GM23338 (cell line): ENCODE data around the gene IRF3. TPM values are rescaled to one million over a fixed set of nuclear protein-coding genes. Genes with fewer than 3 reads are reported as not detected.

Experiments used
- ATAC-seq: fragments of 200-7000 bp; cut with Tn5 transposase; 3 replicates; pipeline ENCODE4 v1.9.1; 2020
- DNase-seq: peaks from one replicate; pipeline ENCODE4 v3.0.0-alpha.2; 2015; ENCODE audit warnings: low spot score
- H2AFZ ChIP-seq: fragments of 200-600 bp; sonication (generic); 2 replicates; pipeline ENCODE4 v1.8.0; 2016; ENCODE audit warnings: antibody characterized with exemption, mild to moderate bottlenecking, moderate library complexity
- H3F3A ChIP-seq: fragments of 200-600 bp; sonication (generic); replicated peaks from 2 replicates; pipeline ENCODE4 v1.8.0; 2017; ENCODE audit warnings: antibody characterized with exemption, mixed run types, low read depth
- H3K27ac ChIP-seq: fragments of 200-600 bp; sonication (generic); 2 replicates; pipeline ENCODE4 v1.6.1; 2016; ENCODE audit warnings: low read depth
- H3K27me3 ChIP-seq: fragments of 200-600 bp; sonication (generic); 2 replicates; pipeline ENCODE4 v1.8.0; 2016; ENCODE audit warnings: mild to moderate bottlenecking, mixed run types, moderate library complexity; ENCODE audit not compliant: insufficient read depth
- H3K36me3 ChIP-seq: fragments of 200-600 bp; sonication (generic); 2 replicates; pipeline ENCODE4 v1.8.0; 2016; ENCODE audit warnings: mild to moderate bottlenecking; ENCODE audit not compliant: insufficient read depth
- H3K4me1 ChIP-seq: fragments of 200-600 bp; sonication (generic); 2 replicates; pipeline ENCODE4 v1.8.0; 2016; ENCODE audit warnings: mild to moderate bottlenecking, moderate library complexity; ENCODE audit not compliant: insufficient read depth
- H3K4me2 ChIP-seq: fragments of 200-600 bp; sonication (generic); 2 replicates; pipeline ENCODE4 v1.7.1; 2017; ENCODE audit warnings: mixed run types
- H3K4me3 ChIP-seq: fragments of 200-600 bp; sonication (generic); 2 replicates; pipeline ENCODE4 v1.6.1; 2016; ENCODE audit warnings: mixed run types
- H3K79me2 ChIP-seq: fragments of 200-600 bp; sonication (generic); replicated peaks from 2 replicates; pipeline ENCODE4 v1.8.0; 2017; ENCODE audit warnings: mild to moderate bottlenecking; ENCODE audit not compliant: insufficient read depth
- H3K9me2 ChIP-seq: fragments of 200-600 bp; sonication (generic); 2 replicates; pipeline ENCODE4 v1.8.0; 2017; ENCODE audit not compliant: insufficient read depth
- H4K20me1 ChIP-seq: fragments of 200-600 bp; sonication (generic); replicated peaks from 2 replicates; pipeline ENCODE4 v1.8.0; 2017; ENCODE audit warnings: mild to moderate bottlenecking; ENCODE audit not compliant: insufficient read depth
- H3K27ac Mint-ChIP-seq: 2 replicates; pipeline ENCODE4 v1.8.0; 2020; ENCODE audit warnings: inconsistent platforms, mild to moderate bottlenecking, moderate library complexity, mixed read lengths
- H3K27me3 Mint-ChIP-seq: 3 replicates; pipeline ENCODE4 v1.8.0; 2022; ENCODE audit warnings: low read depth, mild to moderate bottlenecking, moderate library complexity, mixed read lengths, inconsistent platforms; ENCODE audit not compliant: insufficient read depth, poor library complexity
- H3K36me3 Mint-ChIP-seq: 3 replicates; pipeline ENCODE4 v1.8.0; 2021; ENCODE audit warnings: low read depth, mild to moderate bottlenecking, inconsistent platforms, moderate library complexity, mixed read lengths
- H3K4me1 Mint-ChIP-seq: 3 replicates; pipeline ENCODE4 v1.8.0; 2020; ENCODE audit warnings: mild to moderate bottlenecking, inconsistent platforms, mixed read lengths
- H3K4me3 Mint-ChIP-seq: 3 replicates; pipeline ENCODE4 v1.8.0; 2021; ENCODE audit warnings: moderate library complexity, mild to moderate bottlenecking, inconsistent platforms, mixed read lengths
- H3K9me3 Mint-ChIP-seq: 3 replicates; pipeline ENCODE4 v1.8.0; 2020; ENCODE audit warnings: moderate library complexity, mild to moderate bottlenecking, inconsistent platforms, mixed read lengths
- CREB1 ChIP-seq: fragments of 250-450 bp; sonication (Bioruptor Pico); IDR thresholded peaks from 2 replicates; pipeline ENCODE4 v1.5.0; 2020; ENCODE audit warnings: low read depth, mild to moderate bottlenecking, moderate library complexity
- EZH2 ChIP-seq: fragments of 200-600 bp; sonication (generic); IDR thresholded peaks from one replicate; pipeline ENCODE4 v1.8.0; 2017; ENCODE audit warnings: antibody characterized with exemption, mild to moderate bottlenecking, low read depth; ENCODE audit not compliant: unreplicated experiment
- EZH2phosphoT487 ChIP-seq: fragments of 200-600 bp; sonication (generic); IDR thresholded peaks from one replicate; pipeline ENCODE4 v1.8.1; 2018; ENCODE audit warnings: antibody characterized with exemption; ENCODE audit not compliant: unreplicated experiment
- NANOG ChIP-seq: IDR thresholded peaks from 2 replicates; pipeline ENCODE4 v1.6.1; 2016; ENCODE audit warnings: antibody characterized with exemption, borderline replicate concordance
- POLR2AphosphoS5 ChIP-seq: IDR thresholded peaks from 2 replicates; pipeline ENCODE4 v1.6.1; 2016; ENCODE audit warnings: antibody characterized with exemption, low read depth
- polyA plus RNA-seq: library from polyadenylated mRNA; unstranded; fragments of >200 nt; fragmentation: Nextera tagmentation; extraction: Ambion mirVana; gene quantifications from 2 replicates; pipeline ENCODE4 v1.2.1, GENCODE V29; 2016
- total RNA-seq: library from RNA; depleted of rRNA; stranded (reverse); fragments of >200 nt; shearing (Covaris generic); gene quantifications from 2 replicates; pipeline ENCODE4 v1.2.3, GENCODE V29; 2014
- TF ChIP-seq, protein P1 (sequence below): IDR thresholded peaks from one replicate; pipeline ENCODE4 v1.6.1; 2018; ENCODE audit warnings: antibody characterized with exemption; ENCODE audit not compliant: unreplicated experiment
- TF ChIP-seq, protein P2 (sequence below): IDR thresholded peaks from 2 replicates; pipeline ENCODE4 v1.6.1; 2016; ENCODE audit warnings: antibody characterized with exemption

Gene IRF3
- total and polyA plus RNA-seq, 2 experiments from 2014 or later = 57.4 to 164 TPM

DNA sequence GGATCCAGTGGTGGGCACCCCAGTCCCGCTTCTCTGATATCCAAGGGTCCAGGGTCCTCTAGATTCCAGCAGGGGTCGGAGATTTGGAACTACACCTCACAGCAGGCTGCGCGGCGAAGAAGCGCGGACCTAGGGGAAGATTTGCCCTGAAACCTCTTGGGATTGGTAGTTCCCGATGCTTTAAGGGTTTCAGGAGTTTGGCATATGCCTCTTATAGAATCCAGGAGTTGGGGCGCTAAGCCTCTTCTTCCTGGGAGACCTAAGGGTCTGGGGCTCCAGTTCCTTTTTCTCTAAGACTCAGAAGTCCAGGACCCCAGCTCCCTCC lies 425 bp upstream of the IRF3 start (continued):
- TF ChIP-seq, protein P1, sequence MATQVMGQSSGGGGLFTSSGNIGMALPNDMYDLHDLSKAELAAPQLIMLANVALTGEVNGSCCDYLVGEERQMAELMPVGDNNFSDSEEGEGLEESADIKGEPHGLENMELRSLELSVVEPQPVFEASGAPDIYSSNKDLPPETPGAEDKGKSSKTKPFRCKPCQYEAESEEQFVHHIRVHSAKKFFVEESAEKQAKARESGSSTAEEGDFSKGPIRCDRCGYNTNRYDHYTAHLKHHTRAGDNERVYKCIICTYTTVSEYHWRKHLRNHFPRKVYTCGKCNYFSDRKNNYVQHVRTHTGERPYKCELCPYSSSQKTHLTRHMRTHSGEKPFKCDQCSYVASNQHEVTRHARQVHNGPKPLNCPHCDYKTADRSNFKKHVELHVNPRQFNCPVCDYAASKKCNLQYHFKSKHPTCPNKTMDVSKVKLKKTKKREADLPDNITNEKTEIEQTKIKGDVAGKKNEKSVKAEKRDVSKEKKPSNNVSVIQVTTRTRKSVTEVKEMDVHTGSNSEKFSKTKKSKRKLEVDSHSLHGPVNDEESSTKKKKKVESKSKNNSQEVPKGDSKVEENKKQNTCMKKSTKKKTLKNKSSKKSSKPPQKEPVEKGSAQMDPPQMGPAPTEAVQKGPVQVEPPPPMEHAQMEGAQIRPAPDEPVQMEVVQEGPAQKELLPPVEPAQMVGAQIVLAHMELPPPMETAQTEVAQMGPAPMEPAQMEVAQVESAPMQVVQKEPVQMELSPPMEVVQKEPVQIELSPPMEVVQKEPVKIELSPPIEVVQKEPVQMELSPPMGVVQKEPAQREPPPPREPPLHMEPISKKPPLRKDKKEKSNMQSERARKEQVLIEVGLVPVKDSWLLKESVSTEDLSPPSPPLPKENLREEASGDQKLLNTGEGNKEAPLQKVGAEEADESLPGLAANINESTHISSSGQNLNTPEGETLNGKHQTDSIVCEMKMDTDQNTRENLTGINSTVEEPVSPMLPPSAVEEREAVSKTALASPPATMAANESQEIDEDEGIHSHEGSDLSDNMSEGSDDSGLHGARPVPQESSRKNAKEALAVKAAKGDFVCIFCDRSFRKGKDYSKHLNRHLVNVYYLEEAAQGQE = no peak

DNA sequence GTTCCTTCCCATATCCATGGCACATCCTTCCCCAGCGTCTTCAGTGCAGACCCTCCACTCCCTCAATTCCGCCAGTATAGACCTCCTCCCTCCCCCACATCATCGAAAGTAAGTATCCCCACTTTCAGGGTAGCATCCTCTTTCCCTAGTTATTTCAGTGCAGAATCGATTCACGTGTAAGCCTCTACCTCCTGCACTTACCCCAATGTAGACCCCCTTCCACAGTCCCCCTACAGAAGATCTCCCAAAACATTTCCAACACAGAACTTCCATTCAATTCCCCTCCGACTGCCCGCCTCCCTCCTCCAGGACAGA lies 664 bp downstream of the IRF3 start:
- H3K79me2 ChIP-seq = peaks cover 36% of the 10 kb centered on the region
- ATAC-seq = peak; percentile 7
- peak overlapping the region; percentile 98 for H3K4me3 Mint-ChIP-seq

DNA sequence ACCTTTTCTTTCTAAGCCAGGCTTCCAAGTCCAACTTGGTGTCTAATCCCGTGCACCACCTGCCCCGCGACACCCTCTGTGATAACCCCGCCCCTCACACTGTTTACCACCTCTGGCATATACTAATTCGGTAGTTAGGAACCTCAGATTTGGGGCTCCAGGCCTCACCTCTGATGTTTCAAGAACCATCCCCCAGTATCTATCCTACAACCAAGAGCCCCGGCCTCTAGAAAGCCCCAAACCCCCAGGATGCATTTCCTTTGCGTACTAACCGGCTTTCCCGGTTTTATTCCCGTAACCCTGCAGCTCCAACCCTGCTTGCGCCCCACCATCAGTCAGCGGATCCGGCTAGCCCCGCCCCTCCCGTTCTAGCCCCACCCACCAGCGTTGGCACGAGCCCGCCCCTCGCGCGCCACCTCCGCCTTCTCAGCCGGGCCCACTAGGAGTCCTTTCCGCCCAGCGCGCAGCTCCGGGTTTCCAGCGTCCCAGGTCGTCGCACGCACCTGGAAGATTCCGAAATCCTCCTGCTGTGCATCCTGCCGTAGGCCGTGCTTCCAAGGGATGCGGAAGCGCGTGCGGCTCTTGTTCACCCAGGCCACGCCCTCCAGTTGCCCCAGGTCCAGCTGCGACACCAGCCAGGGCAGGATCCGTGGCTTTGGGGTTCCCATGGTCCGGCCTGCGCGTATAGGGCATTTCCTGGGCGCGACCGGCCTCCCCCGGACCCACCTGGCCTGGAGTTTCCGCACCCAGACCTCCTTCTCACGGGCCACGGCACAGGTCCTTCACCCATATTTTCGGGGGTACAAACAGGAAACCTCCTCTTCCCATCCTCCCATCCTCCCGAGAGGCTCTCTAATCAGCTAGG lies 1.3 kb downstream of the IRF3 start:
- H3K27ac Mint-ChIP-seq = peak overlapping the region; percentile 98
- DNase-seq (peak; percentile 98), ATAC-seq (peak; percentile 66)
- H3K9me3 Mint-ChIP-seq = peaks cover 13% of the 10 kb centered on the region
- no peaks in the 10 kb centered on the region for H3K9me2 ChIP-seq
- H3K27me3 ChIP-seq = no peaks in the 10 kb centered on the region
- peaks cover 54% of the 10 kb centered on the region for H3K36me3 Mint-ChIP-seq
- peak overlapping the region; percentile 96 for H3K27ac ChIP-seq
- H3K27me3 Mint-ChIP-seq = peaks cover 26% of the 10 kb centered on the region
- no peak overlapping the region for H2AFZ ChIP-seq
- H4K20me1 ChIP-seq = peaks cover 25% of the 10 kb centered on the region
- H3K36me3 ChIP-seq = peaks cover 24% of the 10 kb centered on the region
- peak overlapping the region; percentile 70 for H3K4me3 ChIP-seq
- H3K4me1 Mint-ChIP-seq = peaks cover 17% of the 10 kb centered on the region
- peak overlapping the region; percentile 98 for H3K4me3 Mint-ChIP-seq
- peak overlapping the region; percentile 99 for H3K4me2 ChIP-seq
- peaks cover 26% of the 10 kb centered on the region for H3F3A ChIP-seq
- TF ChIP-seq, protein P2, sequence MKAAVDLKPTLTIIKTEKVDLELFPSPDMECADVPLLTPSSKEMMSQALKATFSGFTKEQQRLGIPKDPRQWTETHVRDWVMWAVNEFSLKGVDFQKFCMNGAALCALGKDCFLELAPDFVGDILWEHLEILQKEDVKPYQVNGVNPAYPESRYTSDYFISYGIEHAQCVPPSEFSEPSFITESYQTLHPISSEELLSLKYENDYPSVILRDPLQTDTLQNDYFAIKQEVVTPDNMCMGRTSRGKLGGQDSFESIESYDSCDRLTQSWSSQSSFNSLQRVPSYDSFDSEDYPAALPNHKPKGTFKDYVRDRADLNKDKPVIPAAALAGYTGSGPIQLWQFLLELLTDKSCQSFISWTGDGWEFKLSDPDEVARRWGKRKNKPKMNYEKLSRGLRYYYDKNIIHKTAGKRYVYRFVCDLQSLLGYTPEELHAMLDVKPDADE = peak; percentile 66
- TF ChIP-seq NANOG (no peak), POLR2AphosphoS5 (peak; percentile 87), CREB1 (CRISPR knock-in tag) (0 out of 2 replicates have a peak, but pooled peaks have one; percentile 34)
- peaks cover 36% of the 10 kb centered on the region for H3K79me2 ChIP-seq
- H3K4me1 ChIP-seq = peaks cover 9% of the 10 kb centered on the region

More for the DNA sequence above, 664 bp downstream of the IRF3 start:
- H2AFZ ChIP-seq = peak overlapping the region; percentile 53; the same call in 1 of the 2 replicates
- H3K4me1 Mint-ChIP-seq = peaks cover 17% of the 10 kb centered on the region
- peaks cover 28% of the 10 kb centered on the region for H4K20me1 ChIP-seq
- H3K36me3 Mint-ChIP-seq = peaks cover 54% of the 10 kb centered on the region
- H3K27ac Mint-ChIP-seq = peak overlapping the region; percentile 95
- H3F3A ChIP-seq = peaks cover 31% of the 10 kb centered on the region
- TF ChIP-seq, protein P2 = no peak
- no peak for TF ChIP-seq EZH2
- TF ChIP-seq EZH2phosphoT487 = no peak
- H3K27ac ChIP-seq = peak overlapping the region; percentile 96
- peak overlapping the region; percentile 70 for H3K4me3 ChIP-seq
- peaks cover 9% of the 10 kb centered on the region for H3K4me1 ChIP-seq
- peak overlapping the region; percentile 99 for H3K4me2 ChIP-seq
- no peaks in the 10 kb centered on the region for H3K9me2 ChIP-seq
- peaks cover 24% of the 10 kb centered on the region for H3K36me3 ChIP-seq
- no peaks in the 10 kb centered on the region for H3K27me3 ChIP-seq
- H3K9me3 Mint-ChIP-seq = peaks cover 8% of the 10 kb centered on the region
- H3K27me3 Mint-ChIP-seq = peaks cover 24% of the 10 kb centered on the region
- no peak for DNase-seq
